Measurements from ENCODE around the gene ZMAT5. TPM values are rescaled to one million over a fixed set of nuclear protein-coding genes. Genes with fewer than 3 reads are reported as not detected.

Gene ZMAT5
- total RNA-seq, 1 donor from 2014 or later = 37.1 TPM

GRCh38 chr22:29813126-29813525, 46.3 kb upstream of the ZMAT5 start:
- Histone ChIP-seq H3K36me3 (ENCODE audit: control insufficient read depth, insufficient read depth, low read length) (peaks cover 1% of the 10 kb centered on the region), H3K4me3 (ENCODE audit: low read depth, low read length) (no peak overlapping the region), H3K27me3 (ENCODE audit: control insufficient read depth, insufficient read depth, low read length) (no peaks in the 10 kb centered on the region)
- no peak for TF ChIP-seq CTCF (IDR thresholded peaks at IDR 0.05; ENCODE audit: insufficient read depth, low read length, poor library complexity, severe bottlenecking)
- no peak for DNase-seq (ENCODE audit: low read depth)

GRCh38 chr22:29811377-29811776, 44.6 kb upstream of the ZMAT5 start:
- DNase-seq (ENCODE audit: low read depth) = no peak
- no peak for TF ChIP-seq CTCF (IDR thresholded peaks at IDR 0.05; ENCODE audit: insufficient read depth, low read length, poor library complexity, severe bottlenecking)
- H3K36me3 ChIP-seq (ENCODE audit: control insufficient read depth, insufficient read depth, low read length) = peaks cover 1% of the 10 kb centered on the region
- no peaks in the 10 kb centered on the region for H3K27me3 ChIP-seq (ENCODE audit: control insufficient read depth, insufficient read depth, low read length)
- H3K4me3 ChIP-seq (ENCODE audit: low read depth, low read length) = no peak overlapping the region

- no peaks in the 10 kb centered on the region for H3K27me3 ChIP-seq (ENCODE audit: control insufficient read depth, insufficient read depth, low read length)
- H3K4me3 ChIP-seq (ENCODE audit: low read depth, low read length) = no peak overlapping the region
- DNase-seq (ENCODE audit: low read depth) = no peak
- TF ChIP-seq CTCF (IDR thresholded peaks at IDR 0.05; ENCODE audit: insufficient read depth, low read length, poor library complexity, severe bottlenecking) = no peak
- H3K36me3 ChIP-seq (ENCODE audit: control insufficient read depth, insufficient read depth, low read length) = peaks cover 1% of the 10 kb centered on the region
Observed at GRCh38 chr22:29810216-29810615, 43.4 kb upstream of the ZMAT5 start.

GRCh38 chr22:29806196-29806595, 39.4 kb upstream of the ZMAT5 start:
- no peak for TF ChIP-seq CTCF (IDR thresholded peaks at IDR 0.05; ENCODE audit: insufficient read depth, low read length, poor library complexity, severe bottlenecking)
- Histone ChIP-seq H3K36me3 (ENCODE audit: control insufficient read depth, insufficient read depth, low read length) (no peaks in the 10 kb centered on the region), H3K27me3 (ENCODE audit: control insufficient read depth, insufficient read depth, low read length) (no peaks in the 10 kb centered on the region), H3K4me3 (ENCODE audit: low read depth, low read length) (no peak overlapping the region)
- DNase-seq (ENCODE audit: low read depth) = no peak

GRCh38 chr22:29804985-29805384, 38.2 kb upstream of the ZMAT5 start:
- TF ChIP-seq CTCF (IDR thresholded peaks at IDR 0.05; ENCODE audit: insufficient read depth, low read length, poor library complexity, severe bottlenecking) = no peak
- no peak for DNase-seq (ENCODE audit: low read depth)
- Histone ChIP-seq H3K36me3 (ENCODE audit: control insufficient read depth, insufficient read depth, low read length) (no peaks in the 10 kb centered on the region), H3K4me3 (ENCODE audit: low read depth, low read length) (no peak overlapping the region), H3K27me3 (ENCODE audit: control insufficient read depth, insufficient read depth, low read length) (no peaks in the 10 kb centered on the region)

GRCh38 chr22:29803190-29803589, 36.4 kb upstream of the ZMAT5 start:
- no peaks in the 10 kb centered on the region for H3K27me3 ChIP-seq (ENCODE audit: control insufficient read depth, insufficient read depth, low read length)
- no peak for DNase-seq (ENCODE audit: low read depth)
- H3K36me3 ChIP-seq (ENCODE audit: control insufficient read depth, insufficient read depth, low read length) = no peaks in the 10 kb centered on the region
- no peak for TF ChIP-seq CTCF (IDR thresholded peaks at IDR 0.05; ENCODE audit: insufficient read depth, low read length, poor library complexity, severe bottlenecking)
- no peak overlapping the region for H3K4me3 ChIP-seq (ENCODE audit: low read depth, low read length)

Measured in kidney epithelial cell (primary cell).